Subcutaneous abdominal adipose tissue (tissue), 5 donors: ENCODE measurements around the gene KLK7.
"Not testable (repeated sequence)": the region's sequence is repeated elsewhere in the genome, so short reads cannot be mapped to it uniquely, and the experiment has no call there.

Experiments
- H3K27ac ChIP-seq: one replicate; pipeline ENCODE4 v1.7.0; 2013; ENCODE audit warnings: low read depth, mild to moderate bottlenecking, inconsistent platforms, low read length, moderate library complexity
- H3K27me3 ChIP-seq, 5 donors: one replicate each; pipeline ENCODE4 v1.7.0; 2013; ENCODE audit warnings: low read length in 5 of 5, inconsistent platforms in 1 of 5; ENCODE audit not compliant: control insufficient read depth in 5 of 5, insufficient read depth in 4 of 5
- H3K36me3 ChIP-seq, 5 donors: one replicate each; pipeline ENCODE4 v1.7.0; 2013; ENCODE audit warnings: low read length in 5 of 5; ENCODE audit not compliant: control insufficient read depth in 5 of 5, insufficient read depth in 5 of 5
- H3K4me1 ChIP-seq, 5 donors: one replicate each; pipeline ENCODE4 v1.7.0; 2013; ENCODE audit warnings: low read length in 5 of 5, mild to moderate bottlenecking in 3 of 5, moderate library complexity in 1 of 5; ENCODE audit not compliant: control insufficient read depth in 5 of 5, insufficient read depth in 5 of 5
- H3K4me3 ChIP-seq, 5 donors: one replicate each; pipeline ENCODE4 v1.7.0; 2013; ENCODE audit warnings: low read length in 5 of 5, low read depth in 1 of 5
- H3K9ac ChIP-seq, 5 donors: one replicate each; pipeline ENCODE4 v1.7.0; 2013; ENCODE audit warnings: low read length in 5 of 5, mild to moderate bottlenecking in 4 of 5, moderate library complexity in 3 of 5
- H3K9me3 ChIP-seq, 5 donors: one replicate each; pipeline ENCODE4 v1.7.0; 2013; ENCODE audit warnings: low read length in 5 of 5; ENCODE audit not compliant: control insufficient read depth in 5 of 5
- donor health status: healthy.
- donor health status: healthy.
- donor health status: healthy.
- donor health status: healthy.
- donor health status: healthy.

Gene KLK7

DNA sequence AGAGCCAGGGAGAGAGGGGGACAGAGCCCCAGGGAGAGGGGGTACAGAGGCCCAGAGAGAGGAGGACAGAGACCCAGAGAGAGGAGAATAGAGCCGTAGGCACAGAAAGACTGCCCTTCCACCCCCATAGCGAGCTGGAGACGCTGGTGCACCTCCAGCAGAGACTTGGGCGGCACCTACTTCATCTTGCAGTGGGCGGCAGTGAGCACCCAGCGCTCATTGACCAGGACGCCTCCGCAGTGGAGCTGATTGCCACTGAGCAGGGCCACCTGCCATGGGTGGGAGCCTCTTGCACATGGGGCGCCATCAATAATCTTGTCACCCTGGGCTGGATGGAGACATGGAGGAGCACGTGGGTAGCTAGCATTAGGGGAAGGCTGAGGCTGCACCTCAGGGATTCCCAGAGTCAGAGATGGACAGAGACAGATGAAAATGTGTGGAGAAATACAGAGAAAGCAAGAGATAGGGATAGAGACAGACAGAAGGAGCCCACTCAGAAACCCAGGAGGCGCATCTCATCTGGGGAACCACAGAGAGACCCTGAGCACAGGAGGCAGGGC lies 2.0 kb downstream of the KLK7 start:
- H3K9ac ChIP-seq, result no peak overlapping the region
- H3K27me3 ChIP-seq, result peaks cover 12 to 38% (median 22%) of the 10 kb centered on the region in 5 donors
- H3K27ac ChIP-seq, result no peak overlapping the region
- no peaks in the 10 kb centered on the region for H3K4me1 ChIP-seq
- no peaks in the 10 kb centered on the region for H3K9me3 ChIP-seq
- no peaks in the 10 kb centered on the region for H3K36me3 ChIP-seq
- H3K4me3 ChIP-seq, result no peak overlapping the region

DNA sequence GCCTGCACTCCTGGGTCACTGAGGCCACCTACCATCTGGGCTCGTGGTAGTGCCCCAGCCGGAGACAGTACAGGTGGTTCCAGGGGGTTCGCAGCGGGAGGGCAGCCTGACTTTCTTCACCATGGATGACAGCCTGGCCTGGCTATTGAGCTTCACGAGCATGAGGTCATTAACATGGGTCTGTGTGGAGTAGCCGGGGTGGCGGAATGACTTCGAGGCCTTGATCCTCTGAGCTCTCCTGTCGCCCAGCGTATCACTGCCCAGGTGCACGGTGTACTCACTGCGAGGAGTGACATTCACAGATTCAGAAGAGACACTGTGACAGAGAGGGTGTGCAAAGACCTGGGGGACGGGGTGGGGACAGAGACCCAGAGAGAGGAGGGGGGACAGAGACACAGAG lies 3.5 kb downstream of the KLK7 start:
- no peaks in the 10 kb centered on the region for H3K9me3 ChIP-seq
- no peak overlapping the region for H3K4me3 ChIP-seq
- H3K27ac ChIP-seq, result no peak overlapping the region
- H3K27me3 ChIP-seq, result peaks cover 17 to 39% (median 22%) of the 10 kb centered on the region in 5 donors
- no peaks in the 10 kb centered on the region for H3K36me3 ChIP-seq
- H3K9ac ChIP-seq, result no peak overlapping the region
- no peaks in the 10 kb centered on the region for H3K4me1 ChIP-seq

DNA sequence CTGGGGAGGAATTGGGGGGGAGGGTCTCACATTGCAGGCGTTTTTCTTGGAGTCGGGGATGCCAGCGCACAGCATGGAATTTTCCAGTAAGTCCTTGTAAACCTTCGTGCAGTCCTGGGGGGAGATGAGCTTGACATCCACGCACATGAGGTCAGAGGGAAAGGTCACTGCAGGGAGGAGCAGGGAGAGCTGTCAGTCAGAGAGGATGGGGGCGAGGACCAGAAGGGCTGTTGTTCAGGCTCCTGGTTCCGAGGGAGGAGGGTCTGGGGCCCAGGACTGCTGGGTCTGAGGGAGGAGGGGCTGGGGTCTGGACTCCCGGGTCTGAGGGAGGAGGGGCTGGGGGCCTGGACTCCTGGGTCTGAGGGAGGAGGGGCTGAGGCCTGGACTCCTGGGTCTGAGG lies 4.0 kb downstream of the KLK7 start:
- no peaks in the 10 kb centered on the region for H3K4me1 ChIP-seq
- no peak overlapping the region for H3K4me3 ChIP-seq
- H3K36me3 ChIP-seq, result no peaks in the 10 kb centered on the region
- peaks cover 17 to 39% (median 22%) of the 10 kb centered on the region in 5 donors for H3K27me3 ChIP-seq
- H3K9ac ChIP-seq, result no peak overlapping the region
- H3K9me3 ChIP-seq, result no peaks in the 10 kb centered on the region
- H3K27ac ChIP-seq, result no peak overlapping the region

DNA sequence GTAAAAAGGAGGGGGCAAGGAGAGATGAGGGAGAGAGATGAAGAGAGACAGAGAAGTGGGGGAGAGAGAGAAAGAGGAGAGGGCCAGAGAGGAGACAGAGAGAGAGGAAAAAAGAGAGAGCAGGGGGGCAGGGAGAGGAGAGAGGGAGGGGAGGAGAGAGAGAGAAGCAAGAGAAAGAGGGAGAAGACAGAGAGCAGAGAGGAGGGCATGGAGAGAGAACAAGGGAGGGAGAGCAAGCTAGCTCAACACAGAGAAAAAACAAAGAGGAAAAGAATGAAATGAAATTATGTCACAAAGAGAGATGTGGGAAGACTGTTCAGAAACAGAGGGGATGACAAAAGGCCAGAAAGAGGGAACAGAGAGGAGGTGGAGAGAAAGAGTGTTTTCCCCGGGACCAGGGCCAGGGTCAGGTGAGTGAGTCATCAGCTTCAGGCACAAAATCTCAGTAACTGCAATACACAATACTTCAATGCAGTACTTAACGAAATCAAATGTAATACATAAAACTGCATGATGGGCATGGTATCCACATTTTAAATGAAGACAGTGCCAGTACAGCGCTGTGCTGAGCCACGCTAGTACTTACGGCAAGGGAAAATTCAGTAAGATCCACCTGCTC lies 4.8 kb downstream of the KLK7 start:
- H3K4me3 ChIP-seq, result no peak overlapping the region

DNA sequence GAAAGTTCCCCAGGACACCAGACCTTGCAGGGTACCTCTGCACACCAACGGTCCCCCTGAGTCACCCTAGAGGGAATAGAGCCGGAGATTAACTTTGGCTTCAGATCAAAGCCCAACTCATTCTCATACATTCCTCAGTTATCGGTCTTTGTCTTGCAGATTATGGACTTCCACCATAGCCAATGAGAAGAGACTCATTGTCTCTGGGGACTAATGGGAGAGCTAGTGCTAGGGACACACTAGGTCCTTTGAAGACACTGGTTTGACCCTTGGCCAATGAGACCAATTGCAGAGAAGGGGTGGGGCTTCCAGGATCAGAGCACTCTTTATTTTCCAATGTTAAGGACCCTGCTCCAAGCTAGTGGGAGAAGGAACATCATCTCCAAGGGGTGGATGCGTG lies 6.1 kb downstream of the KLK7 start:
- H3K4me1 ChIP-seq, result no peaks in the 10 kb centered on the region
- H3K36me3 ChIP-seq, result no peaks in the 10 kb centered on the region
- no peak overlapping the region for H3K27ac ChIP-seq
- H3K9ac ChIP-seq, result no peak overlapping the region
- H3K4me3 ChIP-seq, result no peak overlapping the region
- peaks cover 12 to 34% (median 19%) of the 10 kb centered on the region in 5 donors for H3K27me3 ChIP-seq
- H3K9me3 ChIP-seq, result no peaks in the 10 kb centered on the region

More for the DNA sequence above, 4.8 kb downstream of the KLK7 start:
- Histone ChIP-seq H3K9ac (no peak overlapping the region), H3K27me3 (peaks cover 16 to 35% (median 22%) of the 10 kb centered on the region in 5 donors), H3K36me3 (no peaks in the 10 kb centered on the region), H3K27ac (no peak overlapping the region), H3K4me1 (no peaks in the 10 kb centered on the region), H3K9me3 (no peaks in the 10 kb centered on the region)

DNA sequence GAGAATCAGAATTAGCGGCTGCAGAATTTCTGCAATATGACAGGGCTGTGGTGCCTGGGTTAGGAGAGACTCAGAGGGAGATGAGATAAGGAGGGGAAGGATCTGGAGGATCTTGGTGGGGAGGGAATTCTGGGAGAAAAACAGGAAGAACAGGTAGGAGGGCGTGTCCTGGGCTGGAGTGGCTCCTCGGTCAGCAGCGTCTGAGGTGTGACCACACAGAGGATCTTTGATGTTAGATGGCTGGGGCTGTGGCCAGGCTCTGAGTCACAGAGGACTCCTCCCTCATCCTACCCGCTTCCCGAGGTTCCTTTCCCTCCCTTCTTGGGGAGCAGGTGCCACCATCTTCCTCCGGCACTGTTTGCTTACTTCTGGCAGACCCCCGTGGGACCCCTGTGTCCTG lies 8.0 kb downstream of the KLK7 start:
- Histone ChIP-seq H3K4me1 (no peaks in the 10 kb centered on the region), H3K27ac (no peak overlapping the region), H3K9ac (no peak overlapping the region), H3K9me3 (no peaks in the 10 kb centered on the region), H3K27me3 (peaks cover 12 to 39% (median 21%) of the 10 kb centered on the region in 5 donors), H3K4me3 (no peak overlapping the region), H3K36me3 (no peaks in the 10 kb centered on the region)

DNA sequence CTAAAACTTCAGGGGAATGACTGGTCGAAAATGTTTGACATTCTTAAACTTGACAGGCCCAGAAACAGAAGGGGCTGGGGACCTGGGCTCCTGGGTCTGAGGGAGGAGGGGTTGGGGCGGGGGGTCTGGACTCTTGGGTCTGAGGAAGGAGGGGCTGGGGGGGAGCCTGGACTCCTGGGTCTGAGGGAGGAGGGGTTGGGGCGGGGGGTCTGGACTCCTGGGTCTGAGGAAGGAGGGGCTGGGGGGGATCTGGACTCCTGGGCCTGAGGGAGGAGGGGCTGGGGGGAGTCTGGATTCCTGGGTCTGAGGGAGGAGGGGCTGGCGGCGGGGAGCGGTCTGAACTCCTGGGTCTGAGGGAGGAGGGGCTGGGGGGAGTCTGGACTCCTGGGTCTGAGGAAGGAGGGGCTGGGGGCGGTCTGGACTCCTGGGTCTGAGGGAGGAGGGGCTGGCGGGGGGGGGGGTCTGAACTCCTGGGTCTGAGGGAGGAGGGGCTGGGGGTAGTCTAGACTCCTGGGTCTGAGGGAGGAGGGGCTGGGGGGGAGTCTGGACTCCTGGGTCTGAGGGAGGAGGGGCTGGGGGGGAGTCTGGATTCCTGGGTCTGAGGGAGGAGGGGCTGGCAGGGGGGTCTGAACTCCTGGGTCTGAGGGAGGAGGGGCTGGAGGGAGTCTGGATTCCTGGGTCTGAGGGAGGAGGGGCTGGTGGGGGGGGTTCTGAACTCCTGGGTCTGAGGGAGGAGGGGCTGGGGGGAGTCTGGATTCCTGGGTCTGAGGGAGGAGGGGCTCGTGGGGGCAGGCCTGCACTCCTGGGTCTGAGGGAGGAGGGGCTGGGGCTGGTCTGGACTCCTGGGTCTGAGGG lies 8.8 kb downstream of the KLK7 start:
- no peak overlapping the region for H3K27ac ChIP-seq
- H3K27me3 ChIP-seq, result peaks cover 12 to 34% (median 24%) of the 10 kb centered on the region in 5 donors
- no peak overlapping the region for H3K4me3 ChIP-seq
- H3K9me3 ChIP-seq, result no peaks in the 10 kb centered on the region
- H3K4me1 ChIP-seq, result no peaks in the 10 kb centered on the region
- H3K9ac ChIP-seq, result no peak overlapping the region
- H3K36me3 ChIP-seq, result no peaks in the 10 kb centered on the region

DNA sequence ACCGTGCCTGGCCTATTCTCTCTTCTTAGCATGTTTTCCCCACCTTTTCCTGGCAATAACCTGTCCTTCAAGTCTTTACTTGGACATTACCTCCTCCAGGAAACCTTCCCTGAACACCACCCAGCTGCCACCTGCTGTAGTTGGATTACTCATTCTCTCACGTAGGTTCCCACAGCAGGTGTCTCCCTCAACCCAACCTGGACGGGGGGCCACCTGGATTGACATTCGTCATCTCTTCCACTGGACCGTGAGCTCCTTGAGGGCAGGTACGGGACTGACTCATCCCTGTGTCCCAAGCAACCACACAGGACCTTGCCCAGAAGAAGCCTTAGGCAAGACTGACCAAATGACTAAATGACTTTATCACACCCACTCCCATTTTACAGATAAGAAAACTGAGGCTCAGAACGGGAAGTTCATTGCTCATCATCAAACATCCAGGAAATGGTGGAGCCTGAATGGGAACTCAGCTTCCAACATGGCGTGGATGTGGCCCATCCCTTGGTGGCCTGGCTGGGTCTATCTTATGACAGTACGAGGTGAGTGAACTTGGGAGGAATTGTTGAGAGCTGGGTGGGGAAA lies 10.8 kb downstream of the KLK7 start:
- H3K9me3 ChIP-seq, result no peaks in the 10 kb centered on the region
- H3K27ac ChIP-seq, result no peak overlapping the region
- no peak overlapping the region for H3K4me3 ChIP-seq
- no peaks in the 10 kb centered on the region for H3K4me1 ChIP-seq
- no peak overlapping the region for H3K9ac ChIP-seq
- peaks cover 14 to 29% (median 23%) of the 10 kb centered on the region in 5 donors for H3K27me3 ChIP-seq
- no peaks in the 10 kb centered on the region for H3K36me3 ChIP-seq

DNA sequence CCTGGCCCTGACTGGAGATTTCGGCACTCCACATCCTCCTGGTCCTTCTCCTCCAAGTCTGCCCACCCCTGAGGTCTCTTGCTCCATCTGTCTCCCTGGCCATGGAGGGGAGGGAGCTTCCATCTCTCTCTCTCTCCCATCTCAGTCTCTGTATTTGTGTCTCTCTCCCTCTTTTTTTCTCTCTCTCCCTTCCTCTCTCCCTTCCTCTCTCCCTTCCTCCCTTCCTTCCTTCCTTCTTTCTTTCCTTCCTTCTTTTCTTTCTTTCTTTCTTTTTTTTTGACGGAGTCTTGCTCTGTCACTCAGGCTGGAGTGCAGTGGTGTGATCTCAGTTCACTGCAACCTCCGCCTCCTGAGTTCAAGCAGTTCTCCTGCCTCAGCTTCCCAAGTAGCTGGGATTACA lies 13.9 kb downstream of the KLK7 start:
- not testable (repeated sequence) for H3K9ac ChIP-seq, H3K9me3 ChIP-seq, H3K4me1 ChIP-seq, H3K36me3 ChIP-seq, H3K4me3 ChIP-seq, H3K27ac ChIP-seq
- H3K27me3 ChIP-seq, result peaks cover 9 to 31% (median 19%) of the 10 kb centered on the region in 5 donors

DNA sequence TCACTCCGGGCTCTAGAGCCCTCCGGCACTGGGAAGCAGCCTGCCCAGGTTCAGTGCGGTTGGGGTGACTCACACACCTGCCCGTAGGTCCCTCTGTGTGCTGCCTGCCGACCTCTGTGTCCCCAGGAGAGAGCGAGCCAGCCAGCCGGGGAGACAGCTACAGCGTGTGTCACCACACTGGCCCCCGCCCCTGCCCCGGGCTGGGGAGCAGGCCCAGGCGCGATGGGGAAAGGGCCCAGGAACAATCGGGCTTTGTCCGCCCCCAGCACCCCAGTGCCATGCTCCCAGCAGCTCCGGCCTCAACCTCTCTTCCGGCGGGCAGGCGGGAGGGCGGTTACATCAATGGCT lies 14.3 kb downstream of the KLK7 start, which contains the start of gene KLK6:
Gene KLK6, minus strand, starts transcription at position 179 of the 348 bp plus-strand sequence. CDS start 1,487 bp downstream, outside the sequence.
- Histone ChIP-seq H3K9ac (no peak within 1 kb of the TSS), H3K9me3 (no peaks in the 10 kb centered on the region), H3K27ac (no peak within 1 kb of the TSS), H3K4me1 (no peaks in the 10 kb centered on the region), H3K4me3 (no peak within 1 kb of the TSS), H3K36me3 (no peaks in the 10 kb centered on the region), H3K27me3 (peaks cover 9 to 34% (median 19%) of the 10 kb centered on the region in 5 donors)
